A549 (cell line): ENCODE results near the gene RRP8.

ENCODE experiments used
- BCL3 ChIP-seq: fragments of >200 bp; sonication (Bioruptor Twin); formaldehyde crosslinking; IDR thresholded peaks from 3 replicates; pipeline ENCODE4 v1.6.1; 2016
- CHD2 ChIP-seq: fragments of 150-350 bp; IDR thresholded peaks from 2 replicates; pipeline ENCODE4 v1.6.1; 2014; ENCODE audit warnings: low read length; ENCODE audit not compliant: partially characterized antibody
- CTCF ChIP-seq: fragments of >200 bp; sonication (Bioruptor Twin); formaldehyde crosslinking; IDR thresholded peaks from 3 replicates; pipeline ENCODE4 v1.5.1; 2016
- ELK1 ChIP-seq: fragments of 150-350 bp; IDR thresholded peaks from 2 replicates; pipeline ENCODE4 v1.6.1; 2014; ENCODE audit warnings: low read depth, mild to moderate bottlenecking, low read length
- EP300 ChIP-seq, 2 experiments: fragments of >200 bp; sonication (Bioruptor Twin); formaldehyde crosslinking; IDR thresholded peaks; 2 replicates in 1 of 2; 3 replicates in 1 of 2; pipeline ENCODE4 v1.6.1; 2016 to 2017
- MAX ChIP-seq: IDR thresholded peaks from 2 replicates; pipeline ENCODE4 v1.6.1; 2012
- PHF8 ChIP-seq: fragments of 200-600 bp; sonication (generic); IDR thresholded peaks from 2 replicates; pipeline ENCODE4 v1.6.1; 2016; ENCODE audit warnings: low read depth, mild to moderate bottlenecking, antibody characterized with exemption, moderate library complexity, borderline replicate concordance
- POLR2A ChIP-seq: IDR thresholded peaks from 2 replicates; pipeline ENCODE4 v1.6.1; 2012; ENCODE audit warnings: mild to moderate bottlenecking, low read length
- POLR2AphosphoS2 ChIP-seq: conservative IDR thresholded peaks from 2 replicates; pipeline ENCODE4 v1.6.1; 2012; ENCODE audit warnings: low read length, improper control_type of control experiment, inconsistent platforms
- RAD21 ChIP-seq, 2 experiments: fragments of >200 bp in 1 of 2; sonication (Bioruptor Twin) in 1 of 2; formaldehyde crosslinking in 1 of 2; IDR thresholded peaks in 1 of 2; conservative IDR thresholded peaks in 1 of 2; 2 replicates in 1 of 2; 3 replicates in 1 of 2; pipeline ENCODE4 v1.6.1; 2012 to 2018; ENCODE audit warnings: inconsistent platforms in 1 of 2
- REST ChIP-seq: fragments of 200-600 bp; sonication (generic); IDR thresholded peaks from 2 replicates; pipeline ENCODE4 v1.6.1; 2016; ENCODE audit warnings: antibody characterized with exemption, mild to moderate bottlenecking, moderate library complexity
- RNF2 ChIP-seq: fragments of 200-600 bp; sonication (generic); IDR thresholded peaks from 2 replicates; pipeline ENCODE4 v1.6.1; 2016; ENCODE audit warnings: low read depth, mild to moderate bottlenecking, antibody characterized with exemption, moderate library complexity, borderline replicate concordance

- no peak for TF ChIP-seq CTCF
- no peak for TF ChIP-seq POLR2A
- no peak for TF ChIP-seq PHF8
- no peak for TF ChIP-seq BCL3
- no peak for TF ChIP-seq RAD21 (conservative IDR thresholded peaks at IDR 0.05 in 1 of 2, IDR thresholded peaks at IDR 0.05 in 1 of 2)
- TF ChIP-seq ELK1, result no peak
- TF ChIP-seq REST, result no peak
- no peak for TF ChIP-seq EP300 (IDR thresholded peaks at IDR 0.05)
- TF ChIP-seq RNF2, result no peak
- TF ChIP-seq CHD2, result no peak
- TF ChIP-seq MAX, result no peak
- no peak for TF ChIP-seq POLR2AphosphoS2
Measured at GRCh38 chr11:6553634-6554033, 49.8 kb downstream of the RRP8 start.
